Chondrocyte (in vitro differentiated cells): ENCODE results near the gene FSD1L. TPM values are rescaled to one million over a fixed set of nuclear protein-coding genes. Genes with fewer than 3 reads are reported as not detected.

Source experiments
- DNase-seq: peaks from one replicate; pipeline ENCODE4 v3.0.0; 2021; ENCODE audit warnings: mixed read lengths, low spot score
- H3K27ac Mint-ChIP-seq: one replicate; pipeline ENCODE4 v1.8.0; 2021; ENCODE audit warnings: mild to moderate bottlenecking, moderate library complexity, mixed read lengths; ENCODE audit not compliant: unreplicated experiment
- H3K27me3 Mint-ChIP-seq: 2 replicates; pipeline ENCODE4 v1.8.0; 2021; ENCODE audit warnings: low read depth, mixed read lengths
- H3K36me3 Mint-ChIP-seq: 2 replicates; pipeline ENCODE4 v1.8.0; 2021; ENCODE audit warnings: low read depth, mixed read lengths
- H3K4me1 Mint-ChIP-seq: 2 replicates; pipeline ENCODE4 v1.8.0; 2021; ENCODE audit warnings: low read depth, mild to moderate bottlenecking, mixed read lengths
- H3K4me3 Mint-ChIP-seq: one replicate; pipeline ENCODE4 v1.8.0; 2021; ENCODE audit warnings: mild to moderate bottlenecking, moderate library complexity, mixed read lengths; ENCODE audit not compliant: unreplicated experiment
- H3K9me3 Mint-ChIP-seq: 2 replicates; pipeline ENCODE4 v1.8.0; 2021; ENCODE audit warnings: low read depth, mixed read lengths
- CTCF ChIP-seq: fragments of 200-600 bp; sonication (generic); IDR thresholded peaks from 2 replicates; pipeline ENCODE4 v1.5.0; 2021; ENCODE audit warnings: antibody characterized with exemption, mild to moderate bottlenecking, moderate library complexity
- total RNA-seq: library from RNA; stranded (reverse); gene quantifications from 3 replicates; pipeline ENCODE4 v1.2.1, GENCODE V29; 2021

Gene FSD1L
- total RNA-seq, 1 donor from 2014 or later = 5.6 TPM

DNA sequence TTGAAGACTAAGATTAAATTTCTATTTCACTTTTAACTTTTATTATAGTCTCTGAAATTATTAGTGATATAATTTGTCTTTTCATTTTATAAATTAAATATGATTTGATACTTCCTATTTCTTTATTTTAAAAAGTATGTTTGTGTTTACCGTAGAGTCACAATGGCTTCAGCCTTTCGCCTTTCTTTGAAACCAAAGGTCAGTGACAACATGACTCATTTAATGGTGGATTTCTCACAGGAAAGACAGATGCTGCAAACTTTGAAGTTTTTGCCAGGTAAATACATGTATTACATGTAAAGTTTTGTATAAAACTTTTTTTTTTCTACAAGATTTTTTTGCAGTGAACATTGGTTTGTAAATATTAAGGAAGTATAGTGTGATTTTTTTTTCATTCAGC lies 36.4 kb downstream of the FSD1L start:
- H3K4me1 Mint-ChIP-seq = no peaks in the 10 kb centered on the region

DNA sequence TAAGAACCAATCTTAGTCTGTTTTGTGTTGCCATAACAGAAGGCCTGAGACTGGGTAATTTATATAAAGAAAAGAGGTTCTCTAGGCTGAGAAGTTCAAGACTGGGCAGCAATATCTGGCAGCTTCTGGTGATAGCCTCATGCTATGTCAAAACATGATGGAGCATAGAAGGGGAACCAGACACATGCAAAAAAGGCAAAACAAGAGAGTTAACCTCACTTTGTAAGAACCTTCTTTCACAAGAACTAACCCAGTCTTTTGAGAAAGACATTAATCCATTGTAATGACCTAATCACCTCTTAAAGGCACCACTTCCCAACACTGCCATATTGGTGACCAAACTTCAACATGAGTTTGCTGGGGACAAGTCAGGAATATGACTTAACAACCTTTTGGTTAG lies 37.3 kb downstream of the FSD1L start:
- no peak for TF ChIP-seq CTCF
- H3K9me3 Mint-ChIP-seq = no peaks in the 10 kb centered on the region
- no peaks in the 10 kb centered on the region for H3K27me3 Mint-ChIP-seq
- H3K27ac Mint-ChIP-seq = no peak overlapping the region
- H3K4me1 Mint-ChIP-seq = no peaks in the 10 kb centered on the region
- no peak overlapping the region for H3K4me3 Mint-ChIP-seq
- peaks cover 8% of the 10 kb centered on the region for H3K36me3 Mint-ChIP-seq
- DNase-seq = no peak

More for the DNA sequence above, 36.4 kb downstream of the FSD1L start:
- Mint-ChIP-seq H3K27me3 (no peaks in the 10 kb centered on the region), H3K27ac (no peak overlapping the region), H3K36me3 (peaks cover 8% of the 10 kb centered on the region), H3K4me3 (no peak overlapping the region), H3K9me3 (no peaks in the 10 kb centered on the region)
- no peak for DNase-seq
- no peak for TF ChIP-seq CTCF

DNA sequence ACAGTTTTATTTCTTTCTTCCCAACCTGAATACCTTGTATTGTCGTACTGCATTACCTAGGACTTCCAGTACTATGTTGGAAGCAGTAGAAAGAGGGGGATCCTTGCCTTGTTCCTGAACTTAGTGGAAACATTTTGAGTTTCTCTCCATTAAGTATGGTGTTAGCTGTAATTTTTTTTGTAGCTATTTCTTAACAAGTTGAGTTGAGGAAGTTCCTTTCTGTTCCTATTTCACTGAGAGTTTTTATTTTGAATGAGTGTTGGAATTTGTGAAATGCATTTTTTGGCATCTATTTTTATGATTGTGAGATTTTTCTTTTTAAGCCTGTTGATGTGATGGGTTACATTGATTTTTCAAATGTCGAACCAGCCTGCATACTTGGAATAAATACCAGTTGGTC lies 49.0 kb downstream of the FSD1L start:
- DNase-seq = no peak
- no peak overlapping the region for H3K4me3 Mint-ChIP-seq
- H3K27ac Mint-ChIP-seq = peak overlapping the region; percentile 22
- H3K4me1 Mint-ChIP-seq = peaks cover 22% of the 10 kb centered on the region
- peaks cover 14% of the 10 kb centered on the region for H3K9me3 Mint-ChIP-seq
- no peak for TF ChIP-seq CTCF
- H3K36me3 Mint-ChIP-seq = peaks cover 7% of the 10 kb centered on the region
- H3K27me3 Mint-ChIP-seq = no peaks in the 10 kb centered on the region

DNA sequence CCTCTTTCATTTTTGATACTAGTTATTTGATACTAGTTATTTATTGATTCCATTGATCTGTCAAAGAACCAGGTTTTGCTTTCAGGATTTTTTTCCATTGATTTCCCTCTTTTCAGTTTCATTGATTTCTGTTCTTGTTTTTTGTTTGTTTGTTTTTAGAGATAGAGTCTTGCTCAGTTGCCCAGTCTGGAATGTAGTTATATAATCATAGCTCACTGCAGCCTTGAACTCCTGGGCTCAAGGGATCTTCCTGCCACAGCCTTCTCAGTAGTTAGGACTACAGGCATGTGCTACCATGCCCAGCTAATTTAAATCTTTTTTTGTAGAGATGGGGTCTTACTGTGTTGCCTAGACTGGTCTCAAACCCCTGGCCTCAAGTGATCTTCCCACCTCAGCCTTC lies 49.9 kb downstream of the FSD1L start:
- Mint-ChIP-seq H3K36me3 (peaks cover 3% of the 10 kb centered on the region), H3K4me1 (peaks cover 22% of the 10 kb centered on the region), H3K9me3 (peaks cover 9% of the 10 kb centered on the region), H3K27ac (no peak overlapping the region), H3K4me3 (no peak overlapping the region), H3K27me3 (no peaks in the 10 kb centered on the region)
- TF ChIP-seq CTCF = no peak
- DNase-seq = no peak

DNA sequence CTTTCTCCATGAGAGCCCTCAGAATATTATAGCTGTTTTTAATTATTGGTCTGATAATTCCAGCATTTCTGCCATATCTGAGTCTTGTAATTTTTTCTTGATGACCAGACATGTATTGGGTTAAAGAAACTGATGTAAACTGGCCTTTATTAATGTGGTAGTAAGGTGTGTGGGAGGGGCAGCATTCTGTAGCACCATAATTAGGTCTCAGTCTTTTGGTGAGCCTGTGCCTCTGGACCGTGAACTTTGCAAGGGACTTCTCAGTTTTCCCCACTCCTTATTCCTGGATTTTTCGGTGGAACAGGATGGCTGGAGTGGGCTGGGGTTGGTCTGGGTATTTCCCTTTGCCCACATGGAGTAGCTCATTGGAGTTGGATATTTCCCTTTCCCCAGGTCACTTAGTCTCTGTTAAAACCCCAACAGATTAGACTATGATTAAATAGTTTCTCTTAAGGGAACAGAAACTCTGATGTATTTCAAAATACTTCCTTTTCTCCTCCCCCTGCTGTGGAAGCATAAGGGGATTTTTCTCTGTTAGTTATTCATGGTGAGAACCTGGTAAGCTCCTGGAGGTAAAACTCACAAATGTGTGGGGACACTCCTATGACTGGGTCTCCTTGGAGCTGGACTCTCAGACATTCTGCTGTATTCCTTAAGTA lies 52.4 kb downstream of the FSD1L start:
- Mint-ChIP-seq H3K4me1 (peaks cover 28% of the 10 kb centered on the region), H3K36me3 (peaks cover 3% of the 10 kb centered on the region), H3K4me3 (no peak overlapping the region), H3K9me3 (peaks cover 6% of the 10 kb centered on the region), H3K27ac (no peak overlapping the region), H3K27me3 (no peaks in the 10 kb centered on the region)
- no peak for DNase-seq
- no peak for TF ChIP-seq CTCF
